ENCODE data around the gene MTURN. TPM values are rescaled to one million over a fixed set of nuclear protein-coding genes. Genes with fewer than 3 reads are reported as not detected.
"Not testable (repeated sequence)": the region's sequence is repeated elsewhere in the genome, so short reads cannot be mapped to it uniquely, and the experiment has no call there.

The MTURN gene
- total RNA-seq = 1 to 10 TPM; 4.2 TPM

DNA sequence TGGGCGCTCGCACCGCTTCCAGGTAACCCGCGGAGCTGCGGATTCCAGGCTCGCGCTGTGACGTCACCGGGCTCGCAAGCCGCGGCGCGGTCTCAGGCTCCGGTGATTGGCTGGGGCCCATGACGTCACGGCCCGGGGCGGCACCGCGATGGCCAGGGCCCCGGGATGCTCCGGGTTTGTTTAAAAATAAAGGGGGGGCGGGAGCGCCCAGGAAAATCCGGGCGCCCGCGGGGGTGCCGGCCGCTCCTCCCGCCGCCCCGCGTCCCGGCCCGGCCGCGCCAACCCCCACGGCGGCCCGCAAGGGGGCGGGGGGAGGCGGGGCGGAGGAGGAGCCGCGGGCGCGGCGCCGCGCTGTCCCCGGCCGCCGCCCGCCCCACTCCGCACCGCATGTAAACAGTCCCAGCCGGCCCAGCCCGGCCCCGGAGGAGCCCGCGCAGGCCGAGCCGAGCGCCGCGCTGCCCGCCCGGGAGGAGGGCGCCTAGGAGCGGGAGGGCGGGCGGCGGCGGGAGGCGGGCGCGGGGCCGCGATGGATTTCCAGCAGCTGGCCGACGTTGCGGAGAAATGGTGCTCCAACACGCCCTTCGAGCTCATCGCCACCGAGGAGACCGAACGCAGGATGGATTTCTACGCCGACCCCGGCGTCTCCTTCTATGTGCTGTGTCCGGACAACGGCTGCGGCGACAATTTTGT lies at the start of gene MTURN:
Gene MTURN, plus strand, starts transcription at position 376 of the 690 bp plus-strand sequence. Its CDS starts 151 bp downstream, at position 527.
- CTCF ChIA-PET = interaction anchor here (0.8 kb wide), 1 partner anchor 9 kb away, joined by 3 read pairs; no protein-coding TSS in a partner anchor
- peak; percentile 83 for ATAC-seq
- peaks cover 4% of the 10 kb centered on the region for H3K4me1 Mint-ChIP-seq

DNA sequence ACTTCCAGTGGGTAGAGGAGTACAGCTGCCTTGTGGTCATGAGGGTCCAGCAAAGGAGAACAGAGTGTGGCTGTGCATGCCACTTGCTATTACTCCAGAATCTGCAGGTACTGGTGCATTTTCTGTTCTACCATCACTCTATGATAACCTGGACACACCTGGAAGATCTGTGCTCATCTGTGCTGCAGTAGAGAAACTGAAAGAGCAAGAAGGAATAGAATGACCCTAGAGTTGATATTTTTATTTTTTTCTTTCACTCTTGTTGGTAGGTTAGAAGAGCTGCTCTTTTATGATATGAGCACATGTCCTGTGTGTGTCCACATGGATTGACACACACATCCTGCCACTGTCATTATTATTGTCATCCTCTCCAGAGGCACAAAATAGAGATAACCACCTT lies 48.3 kb upstream of the MTURN start:
- H3K27ac Mint-ChIP-seq = no peak overlapping the region
- H3K4me1 Mint-ChIP-seq = no peaks in the 10 kb centered on the region
- ChIA-PET POLR2A (no interaction called here), CTCF (interaction anchor here (0.9 kb wide), 1 partner anchor 25 kb away, joined by 4 read pairs; no protein-coding TSS in a partner anchor)
- no peak overlapping the region for H3K4me3 Mint-ChIP-seq
- ATAC-seq = no peak
- no peaks in the 10 kb centered on the region for H3K36me3 Mint-ChIP-seq (ENCODE audit: low read depth)
- H3K9me3 Mint-ChIP-seq (ENCODE audit: low read depth) = no peaks in the 10 kb centered on the region
- no peaks in the 10 kb centered on the region for H3K27me3 Mint-ChIP-seq
- intact Hi-C loops (cut with DNase I, micrococcal nuclease) = no loop called here
- no peak for DNase-seq

More for the DNA sequence above, at the start of gene MTURN:
- H3K27me3 Mint-ChIP-seq = no peaks in the 10 kb centered on the region
- intact Hi-C loops (cut with DNase I, micrococcal nuclease) = loop anchor here (1.0 to 10.0 kb wide), 7 partner anchors 28 to 460 kb away; partner anchors contain the start of genes PLEKHA8 (in 2 of the 2), ZNRF2 (in 2 of the 2), FKBP14 (in 1 of the 2) and GARS1 (in 1 of the 2)
- H3K4me3 Mint-ChIP-seq = peak within 1 kb of the TSS; percentile 81
- DNase-seq = peak; percentile 92
- POLR2A ChIA-PET = interaction anchor here (2.4 kb wide), 1 partner anchor 14 kb away, joined by 10 read pairs; no protein-coding TSS in a partner anchor
- H3K36me3 Mint-ChIP-seq (ENCODE audit: low read depth) = no peaks in the 10 kb centered on the region
- H3K9me3 Mint-ChIP-seq (ENCODE audit: low read depth) = no peaks in the 10 kb centered on the region
- peak within 1 kb of the TSS; percentile 84 for H3K27ac Mint-ChIP-seq

DNA sequence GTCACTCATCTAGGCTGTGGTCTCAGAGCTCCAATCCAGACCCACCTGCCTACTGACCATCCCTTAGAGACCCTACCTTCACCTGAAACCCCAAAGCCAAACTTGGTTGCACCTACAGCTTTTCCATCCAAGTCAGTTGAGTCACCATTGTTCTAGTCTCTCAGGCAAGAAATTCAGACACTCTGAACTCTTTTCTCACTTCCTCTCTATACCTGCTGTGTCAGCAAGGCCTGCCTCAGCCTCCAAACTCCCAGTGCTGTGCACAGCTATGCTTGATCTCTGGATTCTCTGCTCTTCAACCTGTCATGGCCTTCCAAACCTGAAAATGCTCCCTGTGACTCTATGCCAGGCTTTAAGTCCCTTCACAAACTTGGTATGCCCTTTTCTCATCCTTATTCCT lies 47.4 kb upstream of the MTURN start:
- no peak for DNase-seq
- H3K36me3 Mint-ChIP-seq (ENCODE audit: low read depth) = no peaks in the 10 kb centered on the region
- ATAC-seq = no peak
- no peaks in the 10 kb centered on the region for H3K27me3 Mint-ChIP-seq
- no peak overlapping the region for H3K27ac Mint-ChIP-seq
- H3K4me1 Mint-ChIP-seq = no peaks in the 10 kb centered on the region
- intact Hi-C loops (cut with DNase I, micrococcal nuclease) = no loop called here
- ChIA-PET POLR2A (no interaction called here), CTCF (no interaction called here)
- H3K4me3 Mint-ChIP-seq = no peak overlapping the region
- no peaks in the 10 kb centered on the region for H3K9me3 Mint-ChIP-seq (ENCODE audit: low read depth)

DNA sequence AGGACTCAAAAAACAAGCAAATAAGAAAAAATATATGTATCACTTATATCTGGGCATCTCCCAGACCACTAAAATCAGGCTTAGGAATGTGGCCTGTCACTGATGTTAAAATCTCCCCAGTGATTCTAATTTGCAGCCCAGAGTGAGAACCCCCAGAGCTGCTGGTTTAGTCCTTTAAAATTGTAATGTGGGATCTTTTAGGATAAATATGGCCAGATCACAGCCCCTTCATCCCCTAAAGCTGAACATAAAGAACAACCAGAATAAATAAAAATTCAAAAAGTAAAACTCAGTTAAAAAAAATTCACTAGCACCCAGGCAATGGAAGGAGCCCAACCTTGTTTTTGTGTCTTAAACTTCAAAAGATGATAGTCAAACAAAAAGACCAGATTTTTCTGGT lies 46.4 kb upstream of the MTURN start:
- CTCF ChIA-PET = interaction anchor here (0.6 kb wide), 1 partner anchor 476 kb away, joined by 3 read pairs; no protein-coding TSS in a partner anchor
- no peaks in the 10 kb centered on the region for H3K4me1 Mint-ChIP-seq
- DNase-seq = no peak
- POLR2A ChIA-PET = no interaction called here
- no peak overlapping the region for H3K27ac Mint-ChIP-seq
- no peaks in the 10 kb centered on the region for H3K9me3 Mint-ChIP-seq (ENCODE audit: low read depth)
- no peak for ATAC-seq
- H3K27me3 Mint-ChIP-seq = no peaks in the 10 kb centered on the region
- intact Hi-C loops (cut with DNase I, micrococcal nuclease) = no loop called here
- H3K4me3 Mint-ChIP-seq = no peak overlapping the region
- no peaks in the 10 kb centered on the region for H3K36me3 Mint-ChIP-seq (ENCODE audit: low read depth)

DNA sequence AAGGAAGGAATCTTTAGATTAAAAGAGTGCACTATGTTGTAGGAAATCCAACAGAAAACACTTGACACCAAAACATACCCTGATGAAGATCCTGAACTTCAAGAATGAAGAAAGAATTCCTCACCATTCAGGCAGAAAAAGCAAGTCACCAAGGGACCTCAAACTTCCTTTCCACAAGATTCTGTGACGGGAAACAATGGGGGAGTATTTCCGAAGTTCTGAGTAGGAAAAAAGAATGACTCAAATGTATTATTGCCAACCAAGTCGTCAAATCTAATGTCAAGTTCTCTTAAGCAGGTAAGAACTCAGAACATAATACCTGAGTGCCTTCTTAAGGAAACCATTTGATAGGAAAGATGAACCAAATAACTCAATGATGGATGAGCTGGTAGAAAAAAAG lies 44.7 kb upstream of the MTURN start:
- Mint-ChIP-seq H3K27me3 (no peaks in the 10 kb centered on the region), H3K9me3 (ENCODE audit: low read depth) (no peaks in the 10 kb centered on the region), H3K27ac (no peak overlapping the region), H3K36me3 (ENCODE audit: low read depth) (no peaks in the 10 kb centered on the region), H3K4me3 (no peak overlapping the region), H3K4me1 (no peaks in the 10 kb centered on the region)
- ATAC-seq (no peak), DNase-seq (no peak)
- POLR2A ChIA-PET = no interaction called here
- intact Hi-C loops (cut with DNase I, micrococcal nuclease) = no loop called here
- CTCF ChIA-PET = interaction anchor here (2.3 kb wide), 1 partner anchor 29 kb away, joined by 5 read pairs; no protein-coding TSS in a partner anchor

DNA sequence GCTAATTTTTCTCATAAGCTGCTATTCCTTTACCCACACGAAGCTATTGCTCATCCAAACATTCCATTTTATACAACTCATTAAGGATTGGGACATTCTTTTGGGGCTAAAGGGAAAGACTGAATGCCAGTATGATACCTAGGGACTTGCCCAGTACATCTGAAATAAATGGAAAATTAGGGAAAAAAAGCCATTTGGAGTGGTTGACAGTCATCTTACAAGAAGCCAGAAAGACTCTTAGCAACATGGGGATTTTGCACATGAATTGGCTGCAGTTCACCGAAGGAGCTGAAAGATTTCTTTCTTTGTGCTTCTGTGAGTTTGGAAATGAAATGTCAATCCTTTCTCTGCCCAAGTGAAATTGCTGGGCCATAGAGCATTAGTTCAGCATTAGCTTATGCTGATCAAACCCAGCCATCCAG lies 43.3 kb upstream of the MTURN start:
- Mint-ChIP-seq H3K27me3 (no peaks in the 10 kb centered on the region), H3K4me1 (no peaks in the 10 kb centered on the region), H3K4me3 (no peak overlapping the region), H3K36me3 (ENCODE audit: low read depth) (peaks cover 6% of the 10 kb centered on the region), H3K9me3 (ENCODE audit: low read depth) (no peaks in the 10 kb centered on the region), H3K27ac (no peak overlapping the region)
- ATAC-seq (no peak), DNase-seq (no peak)
- ChIA-PET CTCF (interaction anchor here (1.4 to 2.3 kb wide), 2 partner anchors 10 to 30 kb away, joined by 4 to 5 read pairs; no protein-coding TSS in a partner anchor), POLR2A (no interaction called here)
- intact Hi-C loops (cut with DNase I, micrococcal nuclease) = no loop called here

DNA sequence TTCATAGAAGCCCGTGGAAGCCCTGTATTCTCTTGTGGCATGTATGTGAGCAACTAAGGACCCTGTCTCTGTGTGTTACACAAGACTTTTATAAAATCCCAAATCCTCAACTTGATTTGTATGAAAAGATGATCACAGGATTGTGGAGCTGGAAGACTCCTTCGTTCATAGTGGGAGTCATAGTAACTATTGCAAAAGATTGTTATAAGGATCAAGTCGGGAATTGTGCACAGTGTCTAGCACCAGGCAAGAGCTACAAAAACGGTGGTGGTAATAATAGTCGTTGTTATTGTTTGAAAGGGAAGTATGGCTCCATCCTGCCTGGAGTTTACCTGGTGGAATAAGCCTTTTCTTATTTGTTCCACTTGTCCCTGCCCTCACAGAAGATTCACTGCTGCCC lies 42.8 kb upstream of the MTURN start:
- Mint-ChIP-seq H3K4me3 (no peak overlapping the region), H3K9me3 (ENCODE audit: low read depth) (no peaks in the 10 kb centered on the region), H3K27ac (no peak overlapping the region), H3K36me3 (ENCODE audit: low read depth) (peaks cover 7% of the 10 kb centered on the region), H3K27me3 (no peaks in the 10 kb centered on the region), H3K4me1 (no peaks in the 10 kb centered on the region)
- POLR2A ChIA-PET = no interaction called here
- CTCF ChIA-PET = interaction anchor here (1.4 to 2.3 kb wide), 2 partner anchors 11 to 30 kb away, joined by 4 to 5 read pairs; no protein-coding TSS in a partner anchor
- DNase-seq (no peak), ATAC-seq (no peak)
- intact Hi-C loops (cut with DNase I, micrococcal nuclease) = no loop called here

DNA sequence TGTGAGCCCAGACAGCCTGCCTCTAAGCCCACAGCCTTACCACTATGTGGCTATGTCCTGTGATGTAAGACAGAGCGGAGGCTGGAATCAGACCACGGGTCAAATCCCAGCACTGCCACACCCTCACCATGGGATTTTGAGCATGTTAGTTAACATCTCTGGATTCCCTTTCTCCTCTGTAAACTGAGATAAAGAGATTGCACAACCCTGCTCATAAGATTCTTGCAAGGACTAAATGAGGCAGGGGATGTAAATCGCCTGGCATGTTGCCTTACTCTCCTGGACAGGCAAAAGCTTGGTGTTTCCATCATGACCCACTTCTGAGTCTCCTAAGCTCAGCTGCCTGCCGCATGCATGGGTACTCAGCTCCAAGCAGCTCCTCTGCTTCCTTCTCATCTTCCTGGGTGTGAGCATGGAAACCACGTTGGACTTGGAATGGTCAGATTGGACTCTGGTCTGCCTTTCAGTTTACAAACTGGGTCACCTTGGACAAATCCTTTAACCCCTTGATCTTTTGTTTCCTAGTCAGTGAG lies 41.3 kb upstream of the MTURN start:
- Mint-ChIP-seq H3K4me1 (no peaks in the 10 kb centered on the region), H3K36me3 (ENCODE audit: low read depth) (peaks cover 15% of the 10 kb centered on the region), H3K4me3 (no peak overlapping the region), H3K27me3 (no peaks in the 10 kb centered on the region), H3K27ac (no peak overlapping the region), H3K9me3 (ENCODE audit: low read depth) (peaks cover 5% of the 10 kb centered on the region)
- ATAC-seq = no peak
- ChIA-PET POLR2A (no interaction called here), CTCF (interaction anchor here (0.6 to 0.9 kb wide), 2 partner anchors 31 to 257 kb away, joined by 3 to 4 read pairs; no protein-coding TSS in a partner anchor)
- intact Hi-C loops (cut with DNase I, micrococcal nuclease) = no loop called here
- DNase-seq = no peak

DNA sequence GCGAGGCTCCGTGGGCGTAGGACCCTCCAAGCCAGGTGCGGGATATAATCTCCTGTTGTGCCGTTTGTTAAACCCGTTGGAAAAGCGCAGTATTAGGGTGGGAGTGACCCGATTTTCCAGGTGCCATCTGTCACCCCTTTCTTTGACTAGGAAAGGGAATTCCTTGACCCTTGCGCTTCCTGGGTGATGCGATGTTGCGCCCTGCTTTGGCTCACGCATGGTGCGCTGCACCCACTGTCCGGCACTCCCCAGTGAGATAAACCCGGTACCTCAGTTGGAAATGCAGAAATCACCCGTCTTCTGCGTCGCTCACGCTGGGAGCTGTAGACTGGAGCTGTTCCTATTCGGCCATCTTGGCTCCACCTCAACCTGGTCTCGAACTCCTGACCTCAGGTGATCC lies 36.2 kb upstream of the MTURN start:
- CTCF ChIA-PET; H3K4me1 Mint-ChIP-seq; ATAC-seq; H3K27me3 Mint-ChIP-seq; POLR2A ChIA-PET; H3K9me3 Mint-ChIP-seq (ENCODE audit: low read depth); DNase-seq; H3K4me3 Mint-ChIP-seq; intact Hi-C loops (cut with DNase I, micrococcal nuclease); H3K27ac Mint-ChIP-seq: not testable (repeated sequence)
- H3K36me3 Mint-ChIP-seq (ENCODE audit: low read depth) = peaks cover 15% of the 10 kb centered on the region

DNA sequence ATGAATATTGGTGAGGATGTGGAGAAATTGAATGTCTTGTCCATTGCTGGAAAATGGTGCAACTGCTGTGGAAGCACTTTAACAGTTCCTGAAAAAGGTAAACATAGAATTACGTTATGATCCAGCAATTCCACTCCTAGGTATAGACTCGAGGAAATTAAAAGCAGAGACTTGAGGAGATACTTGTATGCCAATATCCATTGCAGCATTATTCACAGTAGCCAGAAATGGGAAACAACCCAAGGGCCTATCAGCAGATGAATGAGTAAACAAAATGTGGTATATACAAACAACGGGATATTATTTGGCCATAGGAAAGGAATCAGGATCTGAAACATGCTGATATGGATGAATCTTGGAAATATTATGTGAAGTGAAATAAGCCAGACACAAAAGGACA lies 32.5 kb upstream of the MTURN start:
- H3K27ac Mint-ChIP-seq = no peak overlapping the region
- CTCF ChIA-PET = no interaction called here
- peaks cover 5% of the 10 kb centered on the region for H3K36me3 Mint-ChIP-seq (ENCODE audit: low read depth)
- H3K9me3 Mint-ChIP-seq (ENCODE audit: low read depth) = peaks cover 4% of the 10 kb centered on the region
- intact Hi-C loops (cut with DNase I, micrococcal nuclease) = no loop called here
- ATAC-seq = no peak
- H3K4me1 Mint-ChIP-seq = no peaks in the 10 kb centered on the region
- H3K27me3 Mint-ChIP-seq = no peaks in the 10 kb centered on the region
- H3K4me3 Mint-ChIP-seq = no peak overlapping the region
- POLR2A ChIA-PET = no interaction called here
- no peak for DNase-seq

DNA sequence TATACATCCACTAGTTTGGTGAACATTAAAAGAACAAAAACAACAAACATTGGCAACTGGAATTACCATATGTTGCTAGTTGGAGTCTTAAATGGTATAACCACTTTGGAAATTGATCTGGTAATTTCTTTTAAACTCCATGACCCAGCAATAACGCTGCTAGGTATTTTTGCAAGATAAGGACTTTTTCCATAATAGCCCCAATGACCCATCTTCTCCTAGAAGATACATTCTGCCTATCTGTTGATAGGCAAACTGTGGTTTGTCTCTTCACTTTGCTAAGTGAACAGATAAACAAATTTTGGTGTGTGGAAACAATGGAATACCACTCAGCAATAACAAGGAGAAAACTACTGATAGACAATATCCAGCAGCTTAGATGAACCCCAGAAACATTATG lies 30.6 kb upstream of the MTURN start:
- no peak overlapping the region for H3K27ac Mint-ChIP-seq
- DNase-seq (no peak), ATAC-seq (no peak)
- CTCF ChIA-PET = no interaction called here
- no peaks in the 10 kb centered on the region for H3K27me3 Mint-ChIP-seq
- POLR2A ChIA-PET = interaction anchor here (0.6 kb wide), 1 partner anchor 1015 kb away, joined by 4 read pairs; no protein-coding TSS in a partner anchor
- no peaks in the 10 kb centered on the region for H3K4me1 Mint-ChIP-seq
- no peaks in the 10 kb centered on the region for H3K36me3 Mint-ChIP-seq (ENCODE audit: low read depth)
- no peaks in the 10 kb centered on the region for H3K9me3 Mint-ChIP-seq (ENCODE audit: low read depth)
- intact Hi-C loops (cut with DNase I, micrococcal nuclease) = no loop called here
- H3K4me3 Mint-ChIP-seq = no peak overlapping the region

Data from activated CD4-positive, alpha-beta T cell treated with anti-CD3 and anti-CD28 coated beads for 36 hours (primary cell).